H9 (cell line): ENCODE data around the gene KIAA1328. TPM values are rescaled to one million over a fixed set of nuclear protein-coding genes. Genes with fewer than 3 reads are reported as not detected.
A peak's percentile ranks its signal among the peaks of the same experiment; 100 is the strongest.

Experiments used
- DNase-seq: peaks from one replicate; pipeline ENCODE4 v3.0.0-alpha.2; 2017
- H2AFZ ChIP-seq: one replicate; pipeline ENCODE4 v1.6.1; 2013; ENCODE audit warnings: mild to moderate bottlenecking, low read length, control low read depth, moderate library complexity
- H2AK5ac ChIP-seq: 2 replicates; pipeline ENCODE4 v1.6.1; 2013; ENCODE audit warnings: low read length, control low read depth, mixed read lengths; ENCODE audit not compliant: insufficient read length
- H2BK120ac ChIP-seq: one replicate; pipeline ENCODE4 v1.6.1; 2013; ENCODE audit warnings: low read depth, mild to moderate bottlenecking, low read length, control low read depth, inconsistent platforms; ENCODE audit not compliant: poor library complexity, severe bottlenecking
- H2BK12ac ChIP-seq: 2 replicates; pipeline ENCODE4 v1.6.1; 2013; ENCODE audit warnings: low read length, control low read depth, mixed read lengths, low read depth; ENCODE audit not compliant: insufficient read length
- H2BK15ac ChIP-seq: 2 replicates; pipeline ENCODE4 v1.6.1; 2013; ENCODE audit warnings: low read depth, low read length, control low read depth
- H2BK20ac ChIP-seq: one replicate; pipeline ENCODE4 v1.6.1; 2013; ENCODE audit warnings: low read depth, mild to moderate bottlenecking, low read length, control low read depth, inconsistent platforms; ENCODE audit not compliant: poor library complexity, severe bottlenecking
- H2BK5ac ChIP-seq: 2 replicates; pipeline ENCODE4 v1.6.1; 2013; ENCODE audit warnings: low read length, control low read depth, mixed read lengths; ENCODE audit not compliant: insufficient read length
- H3K14ac ChIP-seq: 2 replicates; pipeline ENCODE4 v1.6.1; 2013; ENCODE audit warnings: low read length, control low read depth; ENCODE audit not compliant: insufficient read depth
- H3K18ac ChIP-seq: 2 replicates; pipeline ENCODE4 v1.6.1; 2013; ENCODE audit warnings: low read depth, mild to moderate bottlenecking, mixed read lengths, low read length, control low read depth; ENCODE audit not compliant: insufficient read length
- H3K23ac ChIP-seq: 2 replicates; pipeline ENCODE4 v1.6.1; 2013; ENCODE audit warnings: low read length, control low read depth, mixed read lengths, low read depth; ENCODE audit not compliant: insufficient read length
- H3K23me2 ChIP-seq: 2 replicates; pipeline ENCODE4 v1.6.1; 2013; ENCODE audit warnings: low read depth, mild to moderate bottlenecking, mixed read lengths, low read length, control low read depth; ENCODE audit not compliant: insufficient read length, poor library complexity, severe bottlenecking
- H3K27ac ChIP-seq: 2 replicates; pipeline ENCODE4 v1.5.1; 2013; ENCODE audit warnings: low read length, control low read depth, mixed read lengths, low read depth; ENCODE audit not compliant: insufficient read length
- H3K27me3 ChIP-seq: 2 replicates; pipeline ENCODE4 v1.6.1; 2013; ENCODE audit warnings: low read length, control low read depth, inconsistent platforms; ENCODE audit not compliant: insufficient read depth
- H3K4ac ChIP-seq: 2 replicates; pipeline ENCODE4 v1.6.1; 2013; ENCODE audit warnings: low read depth, mild to moderate bottlenecking, control low read depth, inconsistent platforms, low read length, moderate library complexity
- H3K4me1 ChIP-seq: 2 replicates; pipeline ENCODE4 v1.6.1; 2013; ENCODE audit warnings: low read length, control low read depth, inconsistent platforms; ENCODE audit not compliant: insufficient read depth
- H3K4me2 ChIP-seq: 2 replicates; pipeline ENCODE4 v1.6.1; 2013; ENCODE audit warnings: low read length, control low read depth, mixed read lengths; ENCODE audit not compliant: insufficient read length, insufficient read depth
- H3K56ac ChIP-seq: 2 replicates; pipeline ENCODE4 v1.6.1; 2013; ENCODE audit warnings: low read depth, mild to moderate bottlenecking, mixed read lengths, low read length, control low read depth; ENCODE audit not compliant: insufficient read length
- H3K79me1 ChIP-seq: 2 replicates; pipeline ENCODE4 v1.6.1; 2013; ENCODE audit warnings: low read depth, mild to moderate bottlenecking, moderate library complexity, low read length, control low read depth, inconsistent platforms; ENCODE audit not compliant: insufficient read depth, poor library complexity, severe bottlenecking
- H3K79me2 ChIP-seq: 2 replicates; pipeline ENCODE4 v1.6.1; 2013; ENCODE audit warnings: low read length, control low read depth, inconsistent platforms; ENCODE audit not compliant: insufficient read depth
- H3K9ac ChIP-seq: 2 replicates; pipeline ENCODE4 v1.6.1; 2013; ENCODE audit warnings: low read length, control low read depth, mixed read lengths; ENCODE audit not compliant: insufficient read length; ENCODE audit errors: extremely low read depth
- H3K9me3 ChIP-seq: one replicate; pipeline ENCODE4 v1.6.1; 2013; ENCODE audit warnings: low read depth, low read length, inconsistent platforms; ENCODE audit not compliant: control insufficient read depth
- H3T11ph ChIP-seq: one replicate; pipeline ENCODE4 v1.6.1; 2013; ENCODE audit warnings: mild to moderate bottlenecking, low read length, control low read depth, inconsistent platforms
- H4K20me1 ChIP-seq: one replicate; pipeline ENCODE4 v1.6.1; 2013; ENCODE audit not compliant: control insufficient read depth, insufficient read length, insufficient read depth
- H4K5ac ChIP-seq: 2 replicates; pipeline ENCODE4 v1.6.1; 2013; ENCODE audit warnings: low read depth, mild to moderate bottlenecking, mixed read lengths, low read length, control low read depth; ENCODE audit not compliant: insufficient read length
- H4K8ac ChIP-seq: replicated peaks from 2 replicates; pipeline ENCODE4 v1.6.1; 2013; ENCODE audit warnings: low read length, control low read depth, mixed read lengths, low read depth; ENCODE audit not compliant: insufficient read length
- H4K91ac ChIP-seq: 2 replicates; pipeline ENCODE4 v1.6.1; 2013; ENCODE audit warnings: low read depth, mild to moderate bottlenecking, moderate library complexity, mixed read lengths, low read length, control low read depth; ENCODE audit not compliant: insufficient read length
- H3K27ac Mint-ChIP-seq, 3 experiments: 2 replicates in 2 of 3; 3 replicates in 1 of 3; pipeline ENCODE4 v1.8.0; 2020 to 2021; ENCODE audit warnings: mixed read lengths in 3 of 3, mild to moderate bottlenecking in 1 of 3, moderate library complexity in 1 of 3
- H3K27me3 Mint-ChIP-seq: 2 replicates; pipeline ENCODE4 v1.8.0; 2021; ENCODE audit warnings: low read depth, mild to moderate bottlenecking, moderate library complexity, mixed read lengths
- H3K36me3 Mint-ChIP-seq, 3 experiments: 2 replicates in 2 of 3; 3 replicates in 1 of 3; pipeline ENCODE4 v1.8.0; 2020 to 2021; ENCODE audit warnings: low read depth in 3 of 3, mixed read lengths in 3 of 3; ENCODE audit not compliant: insufficient read depth in 1 of 3
- H3K4me1 Mint-ChIP-seq, 2 experiments: 2 replicates each; pipeline ENCODE4 v1.8.0; 2020; ENCODE audit warnings: mixed read lengths in 2 of 2
- H3K4me3 Mint-ChIP-seq, 2 experiments: 2 replicates in 1 of 2; 3 replicates in 1 of 2; pipeline ENCODE4 v1.8.0; 2020 to 2021; ENCODE audit warnings: mild to moderate bottlenecking in 2 of 2, mixed read lengths in 2 of 2, moderate library complexity in 1 of 2
- H3K9me3 Mint-ChIP-seq, 2 experiments: 2 replicates in 1 of 2; 3 replicates in 1 of 2; pipeline ENCODE4 v1.8.0; 2020; ENCODE audit warnings: mild to moderate bottlenecking in 2 of 2, mixed read lengths in 2 of 2, moderate library complexity in 1 of 2
- WGBS: extraction: QIAGEN DNeasy Blood & Tissue Kit; methylation state at CpG from one replicate; pipeline ENCODE4 v1.1.7; 2013; ENCODE audit warnings: missing lambda C conversion rate, low lambda C conversion rate, mixed read lengths; ENCODE audit not compliant: insufficient read length; ENCODE audit errors: extremely low coverage; 5-methylcytosine and 5-hydroxymethylcytosine counted together
- total RNA-seq: library from RNA; stranded (reverse); gene quantifications from 2 replicates; pipeline ENCODE4 v1.2.1, GENCODE V29; 2021
- TF ChIP-seq, protein P1 (sequence below): fragments of 200-600 bp; sonication (generic); conservative IDR thresholded peaks from 3 replicates; pipeline ENCODE4 v1.8.0; 2021; ENCODE audit warnings: antibody characterized with exemption, mild to moderate bottlenecking

Gene KIAA1328
- total RNA-seq, 1 experiment from 2014 or later: 4.9 TPM

GRCh38 chr18:37253394-37254235, 424.7 kb downstream of the KIAA1328 start:
- peaks cover 12% of the 10 kb centered on the region for H3K27me3 ChIP-seq
- TF ChIP-seq, protein P1, sequence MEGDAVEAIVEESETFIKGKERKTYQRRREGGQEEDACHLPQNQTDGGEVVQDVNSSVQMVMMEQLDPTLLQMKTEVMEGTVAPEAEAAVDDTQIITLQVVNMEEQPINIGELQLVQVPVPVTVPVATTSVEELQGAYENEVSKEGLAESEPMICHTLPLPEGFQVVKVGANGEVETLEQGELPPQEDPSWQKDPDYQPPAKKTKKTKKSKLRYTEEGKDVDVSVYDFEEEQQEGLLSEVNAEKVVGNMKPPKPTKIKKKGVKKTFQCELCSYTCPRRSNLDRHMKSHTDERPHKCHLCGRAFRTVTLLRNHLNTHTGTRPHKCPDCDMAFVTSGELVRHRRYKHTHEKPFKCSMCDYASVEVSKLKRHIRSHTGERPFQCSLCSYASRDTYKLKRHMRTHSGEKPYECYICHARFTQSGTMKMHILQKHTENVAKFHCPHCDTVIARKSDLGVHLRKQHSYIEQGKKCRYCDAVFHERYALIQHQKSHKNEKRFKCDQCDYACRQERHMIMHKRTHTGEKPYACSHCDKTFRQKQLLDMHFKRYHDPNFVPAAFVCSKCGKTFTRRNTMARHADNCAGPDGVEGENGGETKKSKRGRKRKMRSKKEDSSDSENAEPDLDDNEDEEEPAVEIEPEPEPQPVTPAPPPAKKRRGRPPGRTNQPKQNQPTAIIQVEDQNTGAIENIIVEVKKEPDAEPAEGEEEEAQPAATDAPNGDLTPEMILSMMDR: peak; percentile 49; the same call in 2 of the 3 replicates
- no peak overlapping the region for H2AFZ ChIP-seq

More at GRCh38 chr18:37253394-37254235, 424.7 kb downstream of the KIAA1328 start:
- H4K5ac ChIP-seq: no peak overlapping the region
- H3K27me3 Mint-ChIP-seq: peaks cover 63% of the 10 kb centered on the region
- peaks cover 5% of the 10 kb centered on the region; the same call in 1 of the 2 replicates for H3K4me1 ChIP-seq
- H2BK20ac ChIP-seq: no peak overlapping the region
- no peak overlapping the region for H4K8ac ChIP-seq
- no peaks in the 10 kb centered on the region for H4K20me1 ChIP-seq
- H2BK5ac ChIP-seq: no peak overlapping the region
- H3K9me3 ChIP-seq: no peaks in the 10 kb centered on the region
- H3K79me1 ChIP-seq: no peaks in the 10 kb centered on the region
- H3K4me2 ChIP-seq: peak overlapping the region; percentile 63
- no peak overlapping the region for H3K23ac ChIP-seq
- peak overlapping the region; percentile 70 to 84 for H3K4me3 Mint-ChIP-seq
- H2BK120ac ChIP-seq: no peak overlapping the region
- peaks cover 17 to 25% of the 10 kb centered on the region in 2 experiments for H3K4me1 Mint-ChIP-seq
- no peak overlapping the region for H2BK12ac ChIP-seq
- H3K36me3 Mint-ChIP-seq: peaks cover 0 to 2% (median 0%) of the 10 kb centered on the region in 3 experiments; a peak in 1 of 7 replicates
- no peaks in the 10 kb centered on the region for H3K79me2 ChIP-seq
- no peak overlapping the region for H3T11ph ChIP-seq
- H3K14ac ChIP-seq: 0 out of 2 replicates have a peak overlapping the region, but pooled peaks have one; percentile 66
- peaks cover 7% of the 10 kb centered on the region for H3K23me2 ChIP-seq
- H3K18ac ChIP-seq: no peak overlapping the region
- no peak overlapping the region for H3K27ac Mint-ChIP-seq
- no peak overlapping the region for H3K27ac ChIP-seq
- H2BK15ac ChIP-seq: no peak overlapping the region
- H4K91ac ChIP-seq: no peak overlapping the region
- H2AK5ac ChIP-seq: no peak overlapping the region
- no CpG with 5 or more reads among the region's 83 CpGs for WGBS
- H3K9ac ChIP-seq: no peak overlapping the region
- 0 out of 5 replicates have a peak, but pooled peaks cover 0 to under 1% of the 10 kb centered on the region in 2 experiments for H3K9me3 Mint-ChIP-seq
- H3K56ac ChIP-seq: no peak overlapping the region
- peak; percentile 72 for DNase-seq
- no peak overlapping the region for H3K4ac ChIP-seq
